Lower leg skin (tissue), 3 donors: ENCODE data around the gene RNF207.

Experiments
- CTCF ChIP-seq, 3 donors: fragments of 450-650 bp; IDR thresholded peaks; one replicate each; pipeline ENCODE4 v1.5.1; 2016; ENCODE audit warnings: antibody characterized with exemption in 3 of 3, mild to moderate bottlenecking in 3 of 3, moderate library complexity in 2 of 3
- POLR2A ChIP-seq, 2 donors: fragments of 450-650 bp; IDR thresholded peaks; one replicate each; pipeline ENCODE4 v1.6.1; 2016 to 2017; ENCODE audit warnings: antibody characterized with exemption in 2 of 2, mild to moderate bottlenecking in 1 of 2, moderate library complexity in 1 of 2

- no peak for TF ChIP-seq POLR2A (IDR thresholded peaks at IDR 0.05)
- no peak for TF ChIP-seq CTCF (IDR thresholded peaks at IDR 0.05)
These were observed 42.5 kb upstream of the RNF207 start for GRCh38 chr1:6163191-6163972.
